Neural cell (in vitro differentiated cells): ENCODE measurements around the gene RAB1B.

Source experiments
- EP300 ChIP-seq: fragments of 450-650 bp; conservative IDR thresholded peaks from 2 replicates; pipeline ENCODE4 v1.6.1; 2014; ENCODE audit warnings: antibody characterized with exemption, mild to moderate bottlenecking, moderate library complexity; ENCODE audit not compliant: poor library complexity, severe bottlenecking
- EZH2 ChIP-seq: fragments of 200-600, 300-800 bp; shearing (Covaris generic), sonication (generic); IDR thresholded peaks from 2 replicates; pipeline ENCODE4 v1.6.1; 2014; ENCODE audit warnings: antibody characterized with exemption, low read length, borderline replicate concordance, mild to moderate bottlenecking; ENCODE audit not compliant: insufficient read depth, poor library complexity, severe bottlenecking
- TF ChIP-seq, protein P1 (sequence below): fragments of 450-650 bp; IDR thresholded peaks from 2 replicates; pipeline ENCODE4 v1.5.1; 2014; ENCODE audit warnings: antibody characterized with exemption, mild to moderate bottlenecking, moderate library complexity; ENCODE audit not compliant: poor library complexity, severe bottlenecking
- TF ChIP-seq, protein P2 (sequence below): IDR thresholded peaks from 2 replicates; pipeline ENCODE4 v1.6.1; 2012; ENCODE audit warnings: borderline replicate concordance

DNA sequence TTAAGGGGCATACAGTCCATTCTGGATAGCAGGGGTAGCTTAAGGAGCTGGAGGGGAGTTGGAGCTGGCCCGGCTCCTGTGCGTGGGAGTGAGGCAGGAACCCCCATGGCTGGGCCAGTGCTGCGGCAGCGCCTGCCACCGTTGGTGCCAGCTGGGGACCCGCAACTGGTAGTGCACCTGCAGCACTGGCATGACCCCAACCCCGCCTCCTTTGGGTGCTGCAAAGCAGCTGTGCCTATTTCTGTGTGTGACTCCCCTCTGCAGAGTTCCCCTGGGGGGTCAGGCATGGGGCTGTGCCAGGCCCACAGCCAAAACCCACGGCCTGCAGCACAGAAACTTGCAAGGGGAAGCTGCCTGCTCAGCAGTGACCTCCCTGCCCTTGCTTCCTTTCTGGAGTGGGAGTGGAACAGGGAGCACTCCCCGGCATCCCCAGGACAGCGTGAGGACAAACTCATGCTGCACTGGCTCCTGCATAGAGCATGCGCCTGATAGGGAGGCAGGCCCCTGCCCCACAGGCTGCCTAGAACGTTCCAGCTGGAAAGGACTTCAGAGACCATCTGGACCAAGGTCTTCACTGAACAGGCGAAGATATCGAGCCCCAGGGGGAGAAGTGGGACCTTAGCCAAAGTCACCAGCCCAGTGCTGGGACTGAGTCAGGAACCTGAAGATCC is 26.2 kb upstream of the RAB1B start:
- TF ChIP-seq, protein P1, sequence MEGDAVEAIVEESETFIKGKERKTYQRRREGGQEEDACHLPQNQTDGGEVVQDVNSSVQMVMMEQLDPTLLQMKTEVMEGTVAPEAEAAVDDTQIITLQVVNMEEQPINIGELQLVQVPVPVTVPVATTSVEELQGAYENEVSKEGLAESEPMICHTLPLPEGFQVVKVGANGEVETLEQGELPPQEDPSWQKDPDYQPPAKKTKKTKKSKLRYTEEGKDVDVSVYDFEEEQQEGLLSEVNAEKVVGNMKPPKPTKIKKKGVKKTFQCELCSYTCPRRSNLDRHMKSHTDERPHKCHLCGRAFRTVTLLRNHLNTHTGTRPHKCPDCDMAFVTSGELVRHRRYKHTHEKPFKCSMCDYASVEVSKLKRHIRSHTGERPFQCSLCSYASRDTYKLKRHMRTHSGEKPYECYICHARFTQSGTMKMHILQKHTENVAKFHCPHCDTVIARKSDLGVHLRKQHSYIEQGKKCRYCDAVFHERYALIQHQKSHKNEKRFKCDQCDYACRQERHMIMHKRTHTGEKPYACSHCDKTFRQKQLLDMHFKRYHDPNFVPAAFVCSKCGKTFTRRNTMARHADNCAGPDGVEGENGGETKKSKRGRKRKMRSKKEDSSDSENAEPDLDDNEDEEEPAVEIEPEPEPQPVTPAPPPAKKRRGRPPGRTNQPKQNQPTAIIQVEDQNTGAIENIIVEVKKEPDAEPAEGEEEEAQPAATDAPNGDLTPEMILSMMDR = no peak
- no peak for TF ChIP-seq EP300
- no peak for TF ChIP-seq EZH2
- TF ChIP-seq, protein P2, sequence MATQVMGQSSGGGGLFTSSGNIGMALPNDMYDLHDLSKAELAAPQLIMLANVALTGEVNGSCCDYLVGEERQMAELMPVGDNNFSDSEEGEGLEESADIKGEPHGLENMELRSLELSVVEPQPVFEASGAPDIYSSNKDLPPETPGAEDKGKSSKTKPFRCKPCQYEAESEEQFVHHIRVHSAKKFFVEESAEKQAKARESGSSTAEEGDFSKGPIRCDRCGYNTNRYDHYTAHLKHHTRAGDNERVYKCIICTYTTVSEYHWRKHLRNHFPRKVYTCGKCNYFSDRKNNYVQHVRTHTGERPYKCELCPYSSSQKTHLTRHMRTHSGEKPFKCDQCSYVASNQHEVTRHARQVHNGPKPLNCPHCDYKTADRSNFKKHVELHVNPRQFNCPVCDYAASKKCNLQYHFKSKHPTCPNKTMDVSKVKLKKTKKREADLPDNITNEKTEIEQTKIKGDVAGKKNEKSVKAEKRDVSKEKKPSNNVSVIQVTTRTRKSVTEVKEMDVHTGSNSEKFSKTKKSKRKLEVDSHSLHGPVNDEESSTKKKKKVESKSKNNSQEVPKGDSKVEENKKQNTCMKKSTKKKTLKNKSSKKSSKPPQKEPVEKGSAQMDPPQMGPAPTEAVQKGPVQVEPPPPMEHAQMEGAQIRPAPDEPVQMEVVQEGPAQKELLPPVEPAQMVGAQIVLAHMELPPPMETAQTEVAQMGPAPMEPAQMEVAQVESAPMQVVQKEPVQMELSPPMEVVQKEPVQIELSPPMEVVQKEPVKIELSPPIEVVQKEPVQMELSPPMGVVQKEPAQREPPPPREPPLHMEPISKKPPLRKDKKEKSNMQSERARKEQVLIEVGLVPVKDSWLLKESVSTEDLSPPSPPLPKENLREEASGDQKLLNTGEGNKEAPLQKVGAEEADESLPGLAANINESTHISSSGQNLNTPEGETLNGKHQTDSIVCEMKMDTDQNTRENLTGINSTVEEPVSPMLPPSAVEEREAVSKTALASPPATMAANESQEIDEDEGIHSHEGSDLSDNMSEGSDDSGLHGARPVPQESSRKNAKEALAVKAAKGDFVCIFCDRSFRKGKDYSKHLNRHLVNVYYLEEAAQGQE = no peak
